ENCODE data around the gene COBL.
A peak's percentile ranks its signal among the peaks of the same experiment; 100 is the strongest.

The COBL gene

DNA sequence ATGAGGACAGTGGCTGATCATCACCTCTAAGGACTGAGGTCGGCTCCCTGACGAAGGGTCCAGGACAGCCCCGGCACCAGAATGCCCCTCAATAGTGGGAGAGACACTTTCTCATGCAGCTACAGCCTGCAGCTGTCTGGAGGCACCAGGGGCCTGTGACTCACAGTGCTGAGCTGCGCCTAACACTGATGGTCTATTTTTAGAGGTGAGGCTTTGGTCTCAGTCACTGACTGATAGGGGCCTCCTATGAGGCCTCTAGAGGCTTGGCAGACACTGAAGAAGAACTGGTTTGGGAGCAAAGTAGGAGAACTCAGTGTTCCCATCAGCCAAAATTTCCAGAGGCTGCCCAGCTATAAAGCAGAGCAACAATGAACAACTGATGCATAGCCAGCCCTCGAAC lies 130.1 kb downstream of the COBL start:
- no peak for DNase-seq

DNA sequence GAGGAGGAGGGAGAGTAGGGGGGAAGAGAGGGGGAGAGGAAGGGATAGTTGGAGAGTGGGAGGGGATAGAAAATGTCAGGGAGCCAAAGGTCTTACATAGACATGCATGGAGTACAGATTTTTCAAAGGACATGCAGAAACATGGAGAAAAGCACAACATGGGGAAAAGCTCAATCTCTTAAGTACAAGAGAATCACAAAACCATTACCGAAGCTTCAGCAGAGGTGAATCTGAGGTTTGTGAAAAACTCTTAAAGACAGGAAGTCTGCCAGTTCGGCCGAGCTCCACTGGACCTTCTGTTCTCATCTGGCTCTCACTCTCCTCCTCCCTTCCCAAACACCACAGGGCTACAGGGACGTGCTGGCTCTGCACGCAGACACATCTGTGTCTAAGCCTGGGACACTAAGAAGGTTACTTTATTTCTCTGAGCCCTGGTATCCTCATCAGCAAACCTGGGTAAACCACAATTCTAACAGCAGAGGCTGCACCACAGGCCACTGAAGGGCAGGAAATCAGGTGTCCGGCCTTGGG lies 133.9 kb downstream of the COBL start:
- DNase-seq, result no peak

DNA sequence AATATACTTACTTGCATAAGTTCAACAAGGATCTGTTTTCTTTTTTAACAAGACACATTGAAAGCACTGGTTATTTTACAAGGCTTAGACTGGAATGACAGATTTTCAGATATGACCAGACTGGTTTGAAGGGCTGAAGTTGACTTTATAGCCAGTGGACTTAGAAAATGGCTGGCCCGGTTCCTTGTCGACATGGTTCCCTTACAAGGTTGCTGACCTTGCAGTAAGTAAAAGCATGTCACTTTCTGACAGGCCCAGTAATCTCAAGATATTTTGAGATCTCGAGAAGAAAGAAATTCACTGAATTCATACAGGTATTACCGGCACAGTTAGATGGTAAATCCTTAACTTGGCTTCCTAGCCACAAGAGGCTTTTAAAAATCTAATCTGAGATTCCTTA lies 136.5 kb downstream of the COBL start:
- no peak for DNase-seq

DNA sequence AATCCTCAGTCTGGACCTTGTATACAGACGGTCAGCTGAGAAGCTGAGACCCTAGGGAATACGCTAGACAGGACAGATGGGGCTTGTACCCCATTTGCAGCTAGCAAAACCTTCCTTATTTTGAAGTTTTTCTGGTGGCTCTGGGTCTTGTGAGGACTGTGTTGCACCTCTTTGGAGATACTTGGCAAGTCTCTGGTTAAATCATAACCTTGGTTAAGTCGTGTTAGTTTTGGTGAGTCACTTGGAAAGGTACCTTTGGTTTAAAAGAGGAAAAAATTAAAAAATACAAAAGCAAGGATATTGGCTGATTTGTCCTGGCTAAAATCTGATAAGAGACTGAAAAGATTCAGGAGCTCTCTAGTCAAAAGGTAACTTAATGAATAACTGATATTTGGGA lies 140.6 kb downstream of the COBL start:
- DNase-seq, result no peak

DNA sequence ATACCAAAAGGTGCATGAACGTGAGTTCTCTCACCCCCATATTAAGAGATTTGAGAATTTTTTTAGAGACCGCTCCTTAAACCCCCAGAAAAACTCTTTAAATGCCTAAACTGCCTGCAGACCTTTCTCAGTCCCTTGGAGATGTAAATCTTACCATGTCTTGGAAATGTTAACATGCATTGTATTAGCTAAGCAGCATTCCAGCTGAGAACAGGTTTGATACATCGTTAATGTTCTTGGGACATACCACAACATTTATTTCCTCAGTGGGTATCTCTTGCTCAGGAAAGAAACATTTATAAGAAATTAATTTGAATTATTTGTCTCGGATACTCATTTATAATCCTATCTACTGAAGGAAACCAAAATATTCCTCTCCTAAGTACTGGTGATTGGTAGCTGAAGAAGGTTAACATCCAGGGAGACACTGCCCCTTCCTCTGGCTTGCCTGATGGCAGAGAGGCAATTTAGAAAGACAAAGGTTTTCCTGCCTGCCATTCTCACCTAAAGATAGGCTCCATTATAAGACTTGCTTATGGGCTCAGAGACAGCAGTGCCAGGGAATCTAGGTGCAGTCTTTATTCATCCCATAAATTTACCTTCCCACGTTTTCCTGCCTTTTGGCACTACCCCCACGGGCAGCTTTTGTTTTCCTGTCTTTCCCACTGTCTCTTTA lies 141.2 kb downstream of the COBL start:
- DNase-seq, result no peak

DNA sequence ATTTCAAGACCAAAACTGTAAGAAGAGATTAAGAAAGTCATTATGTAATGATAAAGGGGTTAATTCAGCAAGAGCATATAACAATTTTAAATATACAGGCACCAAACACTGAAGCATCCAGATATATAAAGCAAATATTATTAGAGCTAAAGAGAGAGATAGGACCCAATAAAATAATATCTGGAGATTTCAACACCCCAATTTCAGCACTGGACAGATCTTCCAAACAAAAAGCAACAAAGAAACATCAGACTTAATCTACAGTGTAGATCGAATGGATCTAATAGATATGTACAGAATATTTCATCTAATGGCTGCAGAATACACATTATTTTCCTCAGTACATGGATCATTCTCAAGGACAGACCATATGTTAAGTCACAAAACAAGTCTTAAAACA lies 151.3 kb downstream of the COBL start:
- no peak for DNase-seq

DNA sequence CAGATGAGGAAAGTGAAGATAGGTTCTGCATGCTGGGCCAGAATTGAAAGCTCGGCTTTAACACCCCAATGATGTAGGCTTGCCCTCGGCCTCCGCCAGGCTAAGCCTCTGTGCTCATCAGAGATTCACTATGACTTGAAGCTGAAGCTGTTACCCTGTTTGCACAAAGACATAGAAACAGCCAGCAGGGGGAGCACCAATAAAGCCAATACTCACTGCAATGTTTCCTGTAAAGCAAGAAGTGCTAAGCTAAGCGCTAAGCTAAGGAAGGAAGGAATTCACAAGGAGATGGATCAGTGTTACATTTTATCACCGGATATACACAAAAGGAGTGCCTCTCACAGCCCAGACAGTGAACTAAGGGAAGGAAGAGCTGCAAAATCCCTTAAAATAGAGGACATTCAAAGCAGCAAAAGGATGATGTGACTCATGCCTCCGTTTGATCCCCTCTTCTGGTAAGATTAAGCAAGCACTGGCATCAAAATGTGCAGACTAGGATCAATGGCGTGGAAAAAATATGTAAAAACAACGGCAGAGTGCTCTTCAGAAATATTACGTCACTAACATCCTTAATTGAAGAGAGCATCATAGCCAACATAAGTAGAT lies 153.8 kb downstream of the COBL start:
- DNase-seq, result peak; percentile 26

DNA sequence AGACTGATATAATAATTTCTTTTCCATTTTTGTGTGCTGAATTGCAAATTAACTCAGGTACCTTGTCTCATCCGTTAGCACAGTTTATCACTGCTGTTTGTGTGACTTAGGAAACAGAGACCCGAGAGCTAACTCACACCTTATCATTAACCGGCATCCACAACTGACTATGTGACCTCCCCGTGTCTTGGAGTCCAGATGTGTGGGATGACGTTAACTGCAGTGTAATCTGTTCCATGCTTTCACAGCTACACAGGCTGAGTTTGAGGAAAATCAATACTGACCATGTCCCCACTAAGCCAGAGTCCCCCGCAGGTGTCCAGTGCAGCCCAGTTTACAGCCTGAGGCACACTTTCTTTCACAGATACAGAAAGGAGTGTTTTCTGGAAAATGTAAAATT lies 154.7 kb downstream of the COBL start:
- DNase-seq, result no peak

DNA sequence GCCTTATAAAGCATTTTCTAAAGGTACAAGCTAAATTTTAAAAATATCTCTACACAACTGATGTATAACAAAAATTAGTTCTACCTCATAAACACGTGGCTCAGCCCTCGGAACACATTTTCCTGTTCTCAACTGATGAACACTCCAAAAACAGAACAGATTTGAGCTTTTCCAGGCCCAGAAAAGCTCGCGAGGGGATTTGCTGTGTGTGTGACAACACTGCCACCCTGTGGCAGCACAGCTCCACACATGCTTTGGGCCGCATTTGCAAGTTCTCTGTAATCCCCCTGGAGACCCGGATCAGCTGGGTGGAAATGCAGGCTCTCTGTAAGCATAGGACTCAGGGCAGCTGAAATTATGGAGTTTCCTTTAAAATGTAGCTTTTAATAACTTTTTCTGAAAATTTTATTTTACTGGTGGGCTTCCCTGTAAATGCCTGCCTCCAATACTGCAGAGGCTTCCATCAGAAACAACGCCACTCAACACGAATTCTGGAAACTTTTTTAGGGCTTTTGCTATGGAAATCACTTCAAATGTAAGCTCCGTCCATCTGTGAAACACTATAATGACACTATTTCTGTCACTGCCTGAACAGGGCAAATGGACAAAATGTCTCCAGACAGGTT lies 155.5 kb downstream of the COBL start:
- peak; percentile 16 for DNase-seq

DNA sequence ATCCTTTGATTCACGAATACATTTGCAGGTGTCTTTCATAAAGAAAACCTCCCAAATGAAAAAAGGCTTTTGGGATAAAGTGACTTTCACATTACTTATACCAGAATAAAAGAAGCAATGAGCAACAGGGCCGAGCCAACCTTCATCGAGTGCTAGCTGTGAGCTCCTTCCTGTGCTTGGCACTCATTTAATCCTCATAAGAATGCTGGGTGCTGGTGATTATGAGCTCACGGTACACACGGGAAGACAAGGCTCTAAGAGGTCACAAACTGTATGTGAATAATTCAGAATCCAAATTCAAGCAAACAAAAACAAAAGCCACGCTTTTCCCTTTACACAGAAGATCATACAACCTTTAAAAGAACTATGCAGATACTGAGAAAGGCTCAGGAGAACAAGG lies 156.2 kb downstream of the COBL start:
- DNase-seq, result no peak

DNA sequence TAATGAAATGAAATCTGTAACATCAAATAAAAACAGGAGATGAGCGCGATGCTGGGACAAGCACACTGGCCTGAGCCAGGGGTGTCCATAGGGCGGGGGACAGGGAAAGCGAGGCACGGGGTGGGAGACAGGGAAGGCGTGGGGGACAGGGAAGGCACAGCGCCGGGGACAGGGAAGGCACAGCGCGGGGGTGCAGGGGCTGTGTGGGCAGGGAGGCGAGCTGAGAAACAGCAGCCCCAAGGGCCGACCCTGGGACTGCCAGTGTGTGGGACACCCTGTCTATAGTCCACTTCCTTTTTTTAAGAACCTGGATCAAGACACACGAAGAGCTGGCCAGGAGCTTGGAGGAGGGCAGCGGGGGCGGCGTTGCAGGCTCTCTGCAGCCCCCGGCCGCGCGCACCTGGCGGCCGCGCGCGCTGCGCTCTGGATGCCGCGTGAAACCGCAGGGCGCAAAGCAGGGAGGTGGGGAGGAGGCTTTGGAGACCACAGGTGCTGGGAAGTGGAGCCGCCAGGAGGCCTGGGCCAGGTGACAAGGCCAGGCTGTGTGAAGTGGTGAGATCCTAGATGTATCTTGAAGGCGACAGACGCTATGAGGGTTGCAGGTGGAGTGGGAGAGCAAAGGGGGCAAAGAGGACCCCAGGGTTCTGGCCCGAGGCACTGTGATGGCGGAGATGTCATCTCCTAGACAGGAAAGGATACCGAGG lies 157.7 kb downstream of the COBL start:
- DNase-seq, result no peak

DNA sequence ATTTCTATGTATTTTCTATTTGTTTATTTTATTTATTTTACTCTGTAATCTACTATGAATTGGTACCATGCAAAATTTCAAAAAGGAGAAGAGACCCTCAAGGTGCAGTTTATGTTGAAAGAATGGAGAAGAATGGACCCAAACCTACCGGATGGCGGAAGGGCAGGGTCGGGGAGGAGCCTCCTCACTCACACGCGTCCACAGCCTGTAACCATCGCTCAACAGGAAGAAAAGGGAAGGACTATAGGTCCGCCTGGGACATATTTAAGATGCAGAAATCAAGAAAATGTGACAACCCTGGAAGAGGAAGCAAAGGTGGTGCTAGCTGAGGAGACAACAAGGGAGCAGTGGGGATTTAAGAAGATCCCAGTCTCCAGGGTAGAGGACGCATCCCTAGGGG lies 158.4 kb downstream of the COBL start:
- no peak for DNase-seq

DNA sequence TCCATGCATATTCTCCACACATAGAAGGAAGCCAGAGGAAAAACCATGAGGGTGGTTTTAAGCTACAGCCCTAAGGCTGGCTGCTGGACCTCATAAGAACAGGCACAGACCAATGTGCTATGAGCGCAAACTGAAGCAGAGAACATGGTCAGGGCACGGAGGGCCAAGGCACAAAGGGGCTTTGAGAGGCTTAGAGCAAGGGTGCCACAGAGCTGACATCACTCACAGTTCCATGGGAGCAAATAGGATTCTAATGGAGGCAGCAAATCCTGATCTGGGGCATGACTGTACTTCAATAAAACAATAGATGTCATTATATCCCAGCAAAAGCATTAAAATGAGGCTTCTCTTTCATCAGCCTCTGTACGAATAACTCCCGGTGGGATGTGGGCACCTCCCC lies 162.4 kb downstream of the COBL start:
- no peak for DNase-seq

DNA sequence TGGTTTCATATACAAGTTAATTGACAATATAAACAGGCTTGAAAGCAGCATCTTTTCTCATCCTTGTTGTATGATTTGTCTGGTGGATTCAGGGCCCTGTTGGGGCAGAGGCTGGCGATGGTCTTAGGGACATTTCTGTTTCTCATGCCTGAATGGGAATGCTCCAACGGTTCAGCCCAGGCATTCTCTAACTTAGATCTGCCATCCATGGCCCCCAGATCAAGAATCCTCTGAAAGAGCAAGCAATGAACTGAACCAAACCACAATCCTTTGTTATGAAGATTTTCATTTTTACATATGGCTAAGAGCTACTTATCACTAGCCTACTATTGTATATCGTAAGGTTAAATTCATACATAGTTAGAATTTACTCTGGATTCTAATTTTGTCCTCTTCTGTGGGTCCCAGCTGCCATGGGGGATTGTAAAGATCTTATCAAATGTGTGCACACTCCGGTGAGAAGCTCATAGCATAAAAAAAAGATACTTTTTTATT lies 163.9 kb downstream of the COBL start:
- DNase-seq, result no peak

DNA sequence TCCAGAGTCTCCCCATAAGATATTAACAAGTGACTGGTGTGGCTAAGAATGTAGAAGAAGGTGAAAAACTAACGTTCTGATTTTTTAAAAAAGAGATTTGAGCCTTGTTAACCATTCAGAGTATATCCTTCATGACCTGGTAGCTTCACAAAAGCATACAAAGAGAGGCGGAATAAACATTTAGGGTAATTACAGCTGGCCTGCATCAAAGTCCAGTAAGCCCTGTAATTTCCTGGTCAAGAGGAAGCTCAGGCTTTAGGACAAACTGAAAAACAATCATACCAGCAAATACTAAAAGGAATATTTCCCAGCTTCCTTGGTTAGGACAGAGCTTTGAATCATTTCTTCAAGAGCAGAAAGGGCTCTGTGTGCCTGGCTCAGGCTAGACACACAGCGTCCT lies 165.2 kb downstream of the COBL start:
- DNase-seq, result no peak

DNA sequence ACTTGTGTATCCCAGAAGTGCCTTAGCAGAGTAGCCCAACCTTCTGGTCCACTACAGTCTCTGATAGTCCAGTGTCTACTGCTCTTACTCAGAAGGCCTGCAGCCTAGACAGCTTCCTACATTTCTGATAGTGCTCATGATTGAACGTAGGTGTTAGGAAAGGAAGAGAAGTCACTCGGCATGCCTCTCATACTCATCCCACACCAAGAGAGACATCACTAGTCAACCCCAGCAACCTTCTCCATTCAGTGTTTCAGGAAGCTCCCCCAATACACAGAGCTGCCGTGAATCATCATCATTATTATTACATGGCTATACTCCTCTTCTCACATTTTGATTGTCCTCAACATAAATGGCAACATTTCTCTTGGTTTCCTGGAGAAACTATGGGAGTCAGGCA lies 166.4 kb downstream of the COBL start:
- no peak for DNase-seq

DNA sequence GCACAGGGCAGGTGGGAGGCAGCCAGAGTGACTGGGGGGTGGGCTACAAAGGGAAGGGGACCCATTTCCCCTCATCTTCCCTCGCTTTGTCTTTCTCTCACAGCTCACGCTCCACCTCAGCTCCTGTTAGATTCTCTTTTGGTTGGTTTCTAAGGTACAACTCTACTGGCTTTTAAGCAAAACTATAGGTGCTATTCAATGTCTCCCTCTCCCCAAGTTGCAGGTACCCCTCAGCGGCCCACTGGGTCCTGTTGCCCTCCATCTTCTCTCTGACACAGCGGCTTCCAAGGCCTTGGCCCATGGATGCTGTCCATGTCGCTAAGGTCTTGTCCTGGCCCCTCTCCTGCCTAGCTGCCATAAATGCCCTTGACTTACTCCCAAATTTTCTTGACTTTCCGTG lies 168.4 kb downstream of the COBL start:
- DNase-seq, result no peak

DNA sequence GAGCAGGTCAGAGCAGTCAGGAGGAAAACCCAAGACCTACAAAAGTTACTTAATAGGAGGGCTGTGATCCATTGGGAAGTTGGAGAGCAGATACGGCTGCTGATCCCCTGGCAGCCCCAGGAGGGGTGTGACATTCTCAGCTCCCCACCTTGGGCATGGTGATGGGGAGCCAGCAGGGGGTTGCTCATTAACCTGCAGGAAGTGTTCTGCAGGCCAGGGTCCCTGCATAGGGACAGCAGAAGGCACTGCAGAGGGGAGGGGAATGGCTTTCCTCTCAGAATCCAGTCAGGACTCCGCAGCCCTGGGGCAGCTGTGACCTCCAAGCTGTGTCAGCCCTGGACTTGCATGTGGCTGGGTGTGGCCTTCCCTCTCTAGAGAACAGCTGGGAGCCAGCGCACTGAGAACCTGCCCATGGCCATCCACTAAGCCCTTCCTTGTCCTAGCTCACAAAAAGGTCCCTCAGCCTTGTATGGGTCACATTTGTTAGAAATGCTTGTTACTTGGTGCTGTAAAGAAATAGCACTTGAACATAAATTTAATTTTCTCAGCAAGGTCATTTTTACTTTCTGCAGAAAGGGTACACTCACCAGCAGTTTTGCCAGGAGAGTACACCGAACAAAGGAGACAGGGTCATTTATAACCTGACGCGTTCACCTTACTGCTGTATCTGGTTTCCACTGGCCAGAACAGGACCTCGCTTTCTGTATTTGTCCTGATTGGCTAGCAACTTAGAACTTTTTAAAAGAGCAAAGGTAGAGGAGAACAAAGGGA lies 169.6 kb downstream of the COBL start:
- DNase-seq, result no peak

DNA sequence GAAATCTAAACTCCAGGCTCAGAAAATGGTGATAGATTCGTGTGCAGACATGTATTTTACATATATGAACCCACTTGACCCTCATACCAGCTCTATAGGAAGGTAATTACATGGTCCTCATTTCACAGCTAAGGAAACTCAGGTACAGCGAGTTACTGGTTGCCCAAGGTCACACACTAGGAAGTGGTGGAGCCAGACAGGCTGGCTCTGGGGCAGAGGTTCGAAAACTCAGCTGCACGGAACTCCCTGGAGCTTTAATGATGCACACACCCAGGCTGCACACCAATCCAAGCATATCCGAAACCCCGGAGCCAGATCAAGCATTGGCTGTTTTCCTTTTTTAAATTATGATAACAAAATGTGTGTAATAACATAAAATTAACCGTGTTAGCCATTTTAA lies 172.4 kb downstream of the COBL start:
- no peak for DNase-seq

DNA sequence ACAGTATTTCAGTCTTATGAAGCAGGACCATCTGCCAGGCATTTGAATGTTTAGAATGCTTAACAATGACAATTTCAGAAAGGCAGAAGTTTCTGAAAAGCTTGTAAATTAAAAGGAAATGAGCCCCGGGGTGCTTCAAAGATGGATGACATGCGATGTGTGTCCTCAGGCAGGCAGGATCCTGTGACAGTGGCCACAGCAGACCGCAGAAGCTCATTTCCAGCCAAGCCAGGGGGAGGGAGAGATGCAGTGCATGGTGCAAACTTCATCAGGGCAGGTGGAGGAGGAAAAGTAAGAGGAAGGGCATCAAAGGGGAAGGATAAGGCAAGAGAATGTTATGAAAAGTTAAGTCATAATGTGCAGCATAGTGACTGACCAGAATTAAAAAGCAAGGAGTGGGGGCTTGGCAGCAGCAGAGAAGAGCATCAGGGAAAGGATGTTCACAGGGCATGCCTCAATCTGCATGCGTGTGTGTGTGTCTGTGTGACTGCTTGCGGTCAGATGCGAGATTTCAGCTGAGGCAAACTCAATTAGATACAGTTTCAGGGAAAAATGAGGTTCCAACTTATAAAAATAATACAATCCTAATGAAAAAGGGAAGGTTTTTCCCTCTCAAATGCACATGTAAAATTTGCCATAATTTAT lies 173.7 kb downstream of the COBL start:
- no peak for DNase-seq

DNA sequence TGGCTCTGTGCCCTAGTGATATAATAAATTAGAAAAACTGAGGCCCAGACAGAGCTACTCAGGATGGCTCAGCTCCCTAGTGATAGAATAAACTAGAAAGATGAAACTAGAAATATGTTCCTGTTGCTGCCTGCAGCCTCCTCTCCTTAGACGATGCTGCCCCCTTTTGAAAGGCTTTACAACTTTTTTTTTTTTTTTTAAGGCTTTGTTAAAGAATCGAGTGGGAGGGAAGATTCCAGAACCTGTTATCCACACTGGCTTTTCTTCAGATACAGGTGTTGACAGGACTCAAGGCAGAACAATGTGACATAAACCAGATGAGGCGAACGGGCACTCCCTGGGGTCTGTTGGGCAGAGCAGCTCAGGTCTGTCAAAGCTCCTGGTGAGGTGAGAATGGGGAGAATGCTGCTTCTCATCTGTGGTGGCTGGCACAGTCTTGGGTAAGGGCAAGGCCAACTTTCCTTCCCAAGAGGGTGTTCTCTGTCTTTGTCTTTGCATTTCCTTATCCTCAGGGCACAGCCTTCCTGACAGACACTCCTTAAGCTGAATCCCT lies 175.1 kb downstream of the COBL start:
- no peak for DNase-seq
